Measurements from ENCODE around the gene RPS19.
"Not testable (repeated sequence)": the region's sequence is repeated elsewhere in the genome, so short reads cannot be mapped to it uniquely, and the experiment has no call there.

The RPS19 gene

GRCh38 chr19:41903193-41903953, 43.3 kb downstream of the RPS19 start:
- no peak for DNase-seq

GRCh38 chr19:41904118-41904870, 44.2 kb downstream of the RPS19 start:
- DNase-seq = no peak

- DNase-seq = no peak
Measured at GRCh38 chr19:41905273-41906002, 45.4 kb downstream of the RPS19 start.

- no peak for DNase-seq
Measured at GRCh38 chr19:41906271-41906670, 46.2 kb downstream of the RPS19 start.

GRCh38 chr19:41906916-41907680, 47.0 kb downstream of the RPS19 start:
- no peak for DNase-seq

- DNase-seq = no peak
Measured at GRCh38 chr19:41907994-41908615, 48.0 kb downstream of the RPS19 start.

GRCh38 chr19:41908724-41909464, 48.8 kb downstream of the RPS19 start:
- no peak for DNase-seq

GRCh38 chr19:41909706-41910105, 49.7 kb downstream of the RPS19 start:
- no peak for DNase-seq

GRCh38 chr19:41910240-41910991, 50.4 kb downstream of the RPS19 start:
- DNase-seq = no peak

GRCh38 chr19:41910992-41911888, 51.2 kb downstream of the RPS19 start:
- no peak for DNase-seq

GRCh38 chr19:41911889-41912731, 52.1 kb downstream of the RPS19 start:
- DNase-seq = no peak

GRCh38 chr19:41912899-41913537, 53.0 kb downstream of the RPS19 start:
- DNase-seq = no peak

- no peak for DNase-seq
Measured at GRCh38 chr19:41913538-41914423, 53.7 kb downstream of the RPS19 start.

GRCh38 chr19:41914424-41914834, 54.4 kb downstream of the RPS19 start:
- not testable (repeated sequence) for DNase-seq

GRCh38 chr19:41915021-41915775, 55.1 kb downstream of the RPS19 start:
- DNase-seq = no peak

- no peak for DNase-seq
Measured at GRCh38 chr19:41915776-41916414, 55.8 kb downstream of the RPS19 start.
